GM12874 (cell line): ENCODE results near the gene STK11IP.

Experiments
- TF ChIP-seq, protein P1 (sequence below): IDR thresholded peaks from 2 replicates; pipeline ENCODE4 v1.5.1; 2011; ENCODE audit warnings: low read depth, mild to moderate bottlenecking, control low read depth, low read length, moderate library complexity; ENCODE audit not compliant: insufficient read depth

Gene STK11IP

DNA sequence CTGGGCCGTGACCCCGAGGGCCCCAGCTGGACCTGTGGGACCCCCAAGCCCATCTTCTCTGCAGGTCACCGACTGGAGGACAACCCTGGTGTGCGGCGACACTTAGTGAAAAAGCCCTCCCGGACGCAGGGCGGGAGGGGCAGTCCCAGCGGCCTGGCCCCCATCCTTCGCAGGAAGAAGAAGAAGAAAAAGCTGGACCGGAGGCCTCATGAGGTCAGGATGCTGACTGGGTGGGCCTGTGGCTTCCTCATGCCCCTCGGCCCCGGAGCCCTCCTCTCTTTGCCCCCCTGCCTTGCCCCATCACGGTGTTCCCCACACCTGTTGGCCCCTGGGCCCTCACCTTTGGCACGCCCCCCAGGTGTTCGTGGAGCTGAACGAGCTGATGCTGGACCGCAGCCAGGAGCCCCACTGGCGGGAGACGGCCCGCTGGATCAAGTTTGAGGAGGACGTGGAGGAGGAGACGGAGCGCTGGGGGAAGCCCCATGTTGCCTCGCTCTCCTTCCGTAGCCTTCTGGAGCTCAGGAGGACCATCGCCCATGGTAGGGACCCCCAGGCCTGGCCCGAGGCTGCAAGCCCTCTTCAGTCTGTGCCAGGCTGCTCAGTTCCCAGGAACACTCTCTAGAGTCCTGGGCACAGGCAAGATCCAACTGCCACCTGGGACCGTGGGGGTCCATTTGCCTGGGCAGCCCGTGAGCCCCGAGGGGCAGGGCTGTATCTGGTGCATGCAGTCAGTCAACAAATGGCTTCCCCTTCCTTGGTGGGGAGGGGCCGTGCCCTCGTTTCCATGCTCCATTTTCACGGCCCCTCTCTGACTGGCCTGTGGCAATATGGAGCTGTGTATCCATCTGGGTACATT is 34.5 kb downstream of the STK11IP start:
- TF ChIP-seq, protein P1, sequence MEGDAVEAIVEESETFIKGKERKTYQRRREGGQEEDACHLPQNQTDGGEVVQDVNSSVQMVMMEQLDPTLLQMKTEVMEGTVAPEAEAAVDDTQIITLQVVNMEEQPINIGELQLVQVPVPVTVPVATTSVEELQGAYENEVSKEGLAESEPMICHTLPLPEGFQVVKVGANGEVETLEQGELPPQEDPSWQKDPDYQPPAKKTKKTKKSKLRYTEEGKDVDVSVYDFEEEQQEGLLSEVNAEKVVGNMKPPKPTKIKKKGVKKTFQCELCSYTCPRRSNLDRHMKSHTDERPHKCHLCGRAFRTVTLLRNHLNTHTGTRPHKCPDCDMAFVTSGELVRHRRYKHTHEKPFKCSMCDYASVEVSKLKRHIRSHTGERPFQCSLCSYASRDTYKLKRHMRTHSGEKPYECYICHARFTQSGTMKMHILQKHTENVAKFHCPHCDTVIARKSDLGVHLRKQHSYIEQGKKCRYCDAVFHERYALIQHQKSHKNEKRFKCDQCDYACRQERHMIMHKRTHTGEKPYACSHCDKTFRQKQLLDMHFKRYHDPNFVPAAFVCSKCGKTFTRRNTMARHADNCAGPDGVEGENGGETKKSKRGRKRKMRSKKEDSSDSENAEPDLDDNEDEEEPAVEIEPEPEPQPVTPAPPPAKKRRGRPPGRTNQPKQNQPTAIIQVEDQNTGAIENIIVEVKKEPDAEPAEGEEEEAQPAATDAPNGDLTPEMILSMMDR = no peak

DNA sequence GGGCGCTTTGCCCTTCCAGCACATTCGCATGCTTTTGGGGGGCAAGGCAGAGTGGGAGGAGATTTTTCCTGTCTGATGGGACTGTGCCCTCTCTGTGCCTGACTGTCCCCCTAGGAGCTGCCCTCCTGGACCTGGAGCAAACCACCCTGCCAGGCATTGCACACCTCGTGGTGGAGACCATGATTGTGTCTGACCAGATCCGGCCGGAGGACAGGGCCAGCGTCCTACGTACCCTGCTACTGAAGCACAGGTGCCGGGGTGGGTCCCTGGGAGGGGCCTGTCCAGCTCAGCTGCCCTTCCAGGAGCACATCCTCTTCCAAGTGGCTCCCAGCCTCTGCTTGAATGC is 35.1 kb downstream of the STK11IP start:
- TF ChIP-seq, protein P1 = no peak

DNA sequence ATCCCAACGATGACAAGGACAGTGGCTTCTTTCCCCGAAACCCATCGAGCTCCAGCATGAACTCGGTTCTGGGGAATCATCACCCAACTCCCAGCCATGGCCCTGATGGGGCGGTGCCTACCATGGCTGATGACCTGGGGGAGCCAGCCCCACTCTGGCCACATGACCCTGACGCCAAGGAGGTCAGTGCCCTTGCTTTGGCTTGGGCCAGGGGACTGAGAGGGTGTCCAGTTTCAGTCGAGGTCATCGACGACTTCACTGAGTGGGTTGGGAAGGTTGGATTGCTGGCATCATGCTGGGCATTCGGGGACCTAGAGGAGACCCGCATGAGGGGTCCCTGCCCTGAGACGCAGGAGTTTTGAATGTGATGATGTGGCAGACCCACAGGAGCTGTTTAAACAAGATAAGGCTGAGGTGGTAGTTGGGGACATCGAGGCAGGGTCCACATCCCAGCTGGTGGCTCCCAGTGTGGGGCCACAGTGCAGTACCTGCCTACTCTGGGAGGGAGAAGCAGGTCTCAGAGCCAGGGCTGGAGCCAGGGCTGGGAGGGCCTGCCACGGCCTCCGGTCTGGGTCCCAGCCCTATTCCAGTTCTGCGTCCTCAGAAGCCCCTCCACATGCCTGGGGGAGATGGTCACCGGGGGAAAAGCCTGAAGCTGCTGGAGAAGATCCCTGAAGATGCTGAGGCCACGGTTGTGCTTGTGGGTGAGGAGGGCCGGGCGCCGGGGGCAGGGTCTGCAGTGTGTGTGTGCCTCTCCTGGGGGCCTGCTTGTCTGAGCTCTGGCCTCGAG is 35.8 kb downstream of the STK11IP start:
- TF ChIP-seq, protein P1 = no peak

DNA sequence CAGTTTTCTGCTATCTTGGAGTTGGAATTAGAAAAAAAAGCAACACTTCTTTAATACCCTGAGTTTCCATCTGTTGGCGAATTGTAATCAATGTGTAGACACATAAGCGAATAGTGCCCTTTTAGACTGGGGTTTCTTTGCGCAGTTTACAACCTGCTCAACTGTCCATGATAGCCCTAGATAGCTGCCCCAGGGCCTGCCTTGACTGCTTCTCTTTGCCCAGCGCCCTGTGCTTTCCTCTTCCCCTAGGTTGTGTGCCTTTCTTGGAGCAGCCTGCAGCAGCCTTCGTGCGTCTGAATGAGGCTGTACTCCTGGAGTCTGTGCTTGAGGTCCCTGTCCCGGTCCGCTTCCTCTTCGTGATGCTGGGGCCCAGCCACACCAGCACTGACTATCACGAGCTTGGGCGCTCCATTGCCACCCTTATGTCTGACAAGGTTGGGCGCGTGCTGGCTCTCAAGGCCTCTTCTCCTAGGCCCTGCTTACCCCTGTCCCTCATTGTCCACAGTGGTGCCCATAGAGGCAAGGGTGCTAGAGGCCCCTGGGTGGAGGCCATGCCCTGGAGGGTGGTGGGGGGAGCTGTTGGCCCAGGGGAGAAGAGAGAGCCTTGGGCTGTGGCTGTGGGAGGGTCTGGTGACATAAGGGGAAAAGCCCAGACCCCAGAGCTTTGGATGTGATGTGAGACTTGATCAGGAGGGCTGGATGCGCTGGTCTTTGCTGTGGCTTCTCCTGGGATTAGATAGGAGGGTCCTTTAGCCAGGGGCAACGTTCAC is 36.7 kb downstream of the STK11IP start:
- TF ChIP-seq, protein P1 = no peak

DNA sequence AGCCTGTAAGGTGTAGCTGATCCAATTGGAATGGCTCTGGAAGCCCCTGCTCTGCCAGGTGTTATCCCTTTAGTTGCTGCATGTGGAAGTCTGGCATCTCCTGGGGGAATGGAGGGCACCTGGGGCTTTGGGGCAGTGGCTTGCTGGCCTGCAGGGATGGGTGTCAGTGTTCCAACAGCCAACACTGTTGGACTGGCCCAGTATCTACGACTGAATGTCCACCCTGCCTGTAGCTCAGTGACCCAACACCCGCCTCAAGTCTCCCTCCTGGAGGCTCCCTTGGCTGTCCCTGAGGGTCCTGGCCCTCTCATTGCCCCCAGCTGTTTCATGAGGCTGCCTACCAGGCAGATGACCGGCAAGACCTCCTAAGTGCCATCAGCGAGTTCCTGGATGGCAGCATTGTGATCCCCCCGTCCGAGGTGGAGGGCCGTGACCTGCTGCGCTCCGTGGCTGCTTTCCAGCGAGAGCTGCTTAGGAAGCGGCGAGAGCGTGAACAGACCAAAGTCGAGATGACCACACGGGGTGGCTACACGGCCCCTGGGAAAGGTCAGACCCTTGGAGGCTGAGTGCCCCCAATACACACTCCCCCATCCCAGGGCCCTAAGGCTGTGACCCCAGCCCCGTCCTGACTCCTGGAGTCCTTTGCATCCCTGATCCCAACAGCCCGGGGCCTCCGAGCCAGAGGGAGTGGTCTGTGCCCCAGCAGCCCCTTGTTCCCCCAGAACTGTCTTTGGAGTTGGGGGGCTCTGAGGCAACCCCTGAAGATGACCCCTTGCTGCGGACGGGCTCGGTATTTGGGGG is 37.5 kb downstream of the STK11IP start:
- TF ChIP-seq, protein P1 = no peak

DNA sequence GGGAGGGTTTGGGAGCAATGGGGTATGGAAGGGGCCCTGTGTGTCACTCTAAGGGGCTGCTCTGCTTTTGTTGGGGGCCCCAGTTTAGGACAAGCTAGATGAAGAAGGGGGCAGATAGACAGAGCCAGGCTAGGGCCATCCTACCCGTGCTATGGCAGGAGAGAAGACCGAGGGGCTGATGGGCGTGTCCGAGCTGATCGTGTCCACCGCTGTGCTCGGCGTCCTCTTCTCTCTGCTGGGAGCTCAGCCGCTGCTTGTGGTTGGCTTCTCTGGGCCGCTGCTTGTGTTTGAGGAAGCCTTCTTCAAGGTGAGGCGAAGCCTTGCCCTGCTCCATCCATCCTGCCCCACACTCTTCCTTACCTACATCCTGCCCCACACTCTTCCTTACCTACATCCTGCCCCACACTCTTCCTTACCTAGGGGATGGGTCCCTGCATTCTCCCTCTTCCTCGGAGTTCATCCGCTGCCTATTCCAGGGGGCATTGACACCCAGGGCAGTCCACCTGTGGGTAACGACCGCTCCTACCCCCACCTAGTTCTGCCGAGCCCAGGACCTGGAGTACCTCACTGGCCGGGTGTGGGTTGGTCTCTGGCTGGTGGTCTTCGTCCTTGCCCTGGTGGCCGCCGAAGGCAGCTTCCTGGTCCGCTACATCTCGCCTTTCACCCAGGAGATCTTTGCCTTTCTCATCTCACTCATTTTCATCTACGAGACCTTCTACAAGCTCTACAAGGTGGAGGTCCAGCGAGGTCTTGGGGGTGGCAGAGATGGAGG is 38.7 kb downstream of the STK11IP start:
- TF ChIP-seq, protein P1 = no peak
